HL-60 (cell line): ENCODE measurements around the gene AP2A2.

Experiments
- DNase-seq, 2 experiments: peaks; one replicate each; pipeline ENCODE4 v3.0.0-alpha.2; 2010 to 2020; ENCODE audit warnings: low read depth in 1 of 2, low spot score in 1 of 2
- H3K27ac ChIP-seq: fragments of 250-450 bp; sonication (Bioruptor Pico); replicated peaks from 2 replicates; pipeline ENCODE4 v1.5.1; 2020; ENCODE audit warnings: mild to moderate bottlenecking, moderate library complexity
- H3K27me3 ChIP-seq: fragments of 250-450 bp; sonication (Bioruptor Pico); 2 replicates; pipeline ENCODE4 v1.5.1; 2021; ENCODE audit warnings: mild to moderate bottlenecking, moderate library complexity; ENCODE audit not compliant: insufficient read depth, poor library complexity, severe bottlenecking
- H3K4me3 ChIP-seq: replicated peaks from 2 replicates; pipeline ENCODE4 v1.5.1; 2011; ENCODE audit warnings: mild to moderate bottlenecking, control low read depth, low read length; ENCODE audit not compliant: insufficient read depth
- GABPA ChIP-seq: IDR thresholded peaks from 2 replicates; pipeline ENCODE4 v1.6.1; 2012; ENCODE audit warnings: low read depth
- POLR2AphosphoS5 ChIP-seq: IDR thresholded peaks from 2 replicates; pipeline ENCODE4 v1.6.1; 2012; ENCODE audit warnings: low read depth
- SPI1 ChIP-seq: IDR thresholded peaks from 2 replicates; pipeline ENCODE4 v1.6.1; 2012; ENCODE audit warnings: low read depth, mild to moderate bottlenecking, borderline replicate concordance
- TF ChIP-seq, protein P1 (sequence below): IDR thresholded peaks from 2 replicates; pipeline ENCODE4 v1.6.1; 2012; ENCODE audit warnings: low read depth; ENCODE audit not compliant: insufficient replicate concordance
- TF ChIP-seq, protein P2 (sequence below): IDR thresholded peaks from one replicate; pipeline ENCODE4 v1.5.1; 2011; ENCODE audit warnings: low read length, control low read depth, inconsistent platforms; ENCODE audit not compliant: insufficient read depth

AP2A2 gene

DNA sequence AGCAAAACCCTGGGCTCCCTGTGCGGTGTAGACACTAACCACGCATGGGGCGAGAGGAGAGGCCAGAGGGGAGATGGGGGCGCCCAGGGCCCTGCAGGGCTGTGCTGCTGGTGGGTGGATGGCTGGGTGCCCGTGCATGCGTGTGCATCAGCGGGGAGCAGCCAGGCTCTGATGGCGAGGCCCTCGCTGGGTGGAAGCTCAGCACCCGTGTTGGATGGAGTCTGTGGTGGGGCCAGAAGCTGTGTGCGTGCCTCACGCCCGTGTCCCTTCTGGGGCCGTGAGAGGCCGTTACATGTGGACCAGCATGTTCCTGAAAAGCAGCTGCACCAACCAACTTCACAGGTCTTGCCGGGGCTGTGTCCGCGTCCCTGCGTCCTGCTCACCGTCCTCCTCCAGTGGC is 77.5 kb downstream of the AP2A2 start:
- DNase-seq, result no peak
- TF ChIP-seq, protein P1, sequence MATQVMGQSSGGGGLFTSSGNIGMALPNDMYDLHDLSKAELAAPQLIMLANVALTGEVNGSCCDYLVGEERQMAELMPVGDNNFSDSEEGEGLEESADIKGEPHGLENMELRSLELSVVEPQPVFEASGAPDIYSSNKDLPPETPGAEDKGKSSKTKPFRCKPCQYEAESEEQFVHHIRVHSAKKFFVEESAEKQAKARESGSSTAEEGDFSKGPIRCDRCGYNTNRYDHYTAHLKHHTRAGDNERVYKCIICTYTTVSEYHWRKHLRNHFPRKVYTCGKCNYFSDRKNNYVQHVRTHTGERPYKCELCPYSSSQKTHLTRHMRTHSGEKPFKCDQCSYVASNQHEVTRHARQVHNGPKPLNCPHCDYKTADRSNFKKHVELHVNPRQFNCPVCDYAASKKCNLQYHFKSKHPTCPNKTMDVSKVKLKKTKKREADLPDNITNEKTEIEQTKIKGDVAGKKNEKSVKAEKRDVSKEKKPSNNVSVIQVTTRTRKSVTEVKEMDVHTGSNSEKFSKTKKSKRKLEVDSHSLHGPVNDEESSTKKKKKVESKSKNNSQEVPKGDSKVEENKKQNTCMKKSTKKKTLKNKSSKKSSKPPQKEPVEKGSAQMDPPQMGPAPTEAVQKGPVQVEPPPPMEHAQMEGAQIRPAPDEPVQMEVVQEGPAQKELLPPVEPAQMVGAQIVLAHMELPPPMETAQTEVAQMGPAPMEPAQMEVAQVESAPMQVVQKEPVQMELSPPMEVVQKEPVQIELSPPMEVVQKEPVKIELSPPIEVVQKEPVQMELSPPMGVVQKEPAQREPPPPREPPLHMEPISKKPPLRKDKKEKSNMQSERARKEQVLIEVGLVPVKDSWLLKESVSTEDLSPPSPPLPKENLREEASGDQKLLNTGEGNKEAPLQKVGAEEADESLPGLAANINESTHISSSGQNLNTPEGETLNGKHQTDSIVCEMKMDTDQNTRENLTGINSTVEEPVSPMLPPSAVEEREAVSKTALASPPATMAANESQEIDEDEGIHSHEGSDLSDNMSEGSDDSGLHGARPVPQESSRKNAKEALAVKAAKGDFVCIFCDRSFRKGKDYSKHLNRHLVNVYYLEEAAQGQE, result no peak
- TF ChIP-seq GABPA (no peak), POLR2AphosphoS5 (no peak)
- H3K27me3 ChIP-seq, result no peaks in the 10 kb centered on the region
- H3K27ac ChIP-seq, result no peak overlapping the region
- no peak overlapping the region for H3K4me3 ChIP-seq

DNA sequence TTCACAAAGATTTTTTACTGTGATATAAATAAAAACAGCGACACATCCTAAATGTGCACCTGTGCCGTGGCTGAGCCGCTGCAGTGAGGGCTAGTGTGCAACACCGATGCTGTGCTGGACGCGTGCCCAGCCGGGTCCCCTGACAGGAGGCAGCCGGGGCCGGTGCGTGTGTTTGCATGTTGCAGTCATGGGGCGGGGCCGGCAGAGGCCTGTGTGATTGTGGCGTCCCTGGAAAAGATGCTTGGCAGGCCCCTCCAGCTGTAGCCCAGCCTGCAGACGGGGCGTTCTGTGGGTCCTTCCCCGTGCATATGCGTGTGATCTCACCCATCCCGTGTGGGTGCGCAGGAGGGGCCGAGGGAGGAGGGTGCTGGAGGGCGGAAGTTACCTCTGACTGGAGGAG is 80.3 kb downstream of the AP2A2 start:
- no peaks in the 10 kb centered on the region for H3K27me3 ChIP-seq
- no peak overlapping the region for H3K4me3 ChIP-seq
- TF ChIP-seq POLR2AphosphoS5, result no peak
- no peak for TF ChIP-seq SPI1
- TF ChIP-seq, protein P1, result no peak
- TF ChIP-seq, protein P2, sequence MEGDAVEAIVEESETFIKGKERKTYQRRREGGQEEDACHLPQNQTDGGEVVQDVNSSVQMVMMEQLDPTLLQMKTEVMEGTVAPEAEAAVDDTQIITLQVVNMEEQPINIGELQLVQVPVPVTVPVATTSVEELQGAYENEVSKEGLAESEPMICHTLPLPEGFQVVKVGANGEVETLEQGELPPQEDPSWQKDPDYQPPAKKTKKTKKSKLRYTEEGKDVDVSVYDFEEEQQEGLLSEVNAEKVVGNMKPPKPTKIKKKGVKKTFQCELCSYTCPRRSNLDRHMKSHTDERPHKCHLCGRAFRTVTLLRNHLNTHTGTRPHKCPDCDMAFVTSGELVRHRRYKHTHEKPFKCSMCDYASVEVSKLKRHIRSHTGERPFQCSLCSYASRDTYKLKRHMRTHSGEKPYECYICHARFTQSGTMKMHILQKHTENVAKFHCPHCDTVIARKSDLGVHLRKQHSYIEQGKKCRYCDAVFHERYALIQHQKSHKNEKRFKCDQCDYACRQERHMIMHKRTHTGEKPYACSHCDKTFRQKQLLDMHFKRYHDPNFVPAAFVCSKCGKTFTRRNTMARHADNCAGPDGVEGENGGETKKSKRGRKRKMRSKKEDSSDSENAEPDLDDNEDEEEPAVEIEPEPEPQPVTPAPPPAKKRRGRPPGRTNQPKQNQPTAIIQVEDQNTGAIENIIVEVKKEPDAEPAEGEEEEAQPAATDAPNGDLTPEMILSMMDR, result no peak
- TF ChIP-seq GABPA, result no peak
- no peak overlapping the region for H3K27ac ChIP-seq
- DNase-seq, result no peak

DNA sequence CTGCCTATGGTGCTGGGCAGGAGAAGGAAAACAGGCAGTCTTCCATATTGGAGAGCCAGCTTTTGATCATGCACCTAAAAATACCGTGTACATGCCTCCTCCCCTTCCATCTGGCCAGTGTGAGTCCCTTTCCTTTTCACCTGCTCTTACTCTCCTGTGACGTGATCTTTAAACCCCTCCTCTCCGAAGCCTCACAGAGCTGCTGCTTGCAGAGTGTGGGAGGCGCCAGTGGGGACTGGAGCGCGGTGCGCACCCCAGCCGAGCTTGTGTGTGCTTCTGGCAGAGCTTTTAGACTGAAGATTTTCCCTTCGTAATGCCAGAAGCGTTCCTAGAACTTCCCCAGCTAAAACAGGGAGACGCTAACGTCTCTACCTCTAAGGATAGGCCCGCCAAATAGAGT is 81.1 kb downstream of the AP2A2 start:
- TF ChIP-seq, protein P1, result no peak
- TF ChIP-seq GABPA (no peak), SPI1 (no peak), POLR2AphosphoS5 (no peak)
- TF ChIP-seq, protein P2, result no peak
- no peak for DNase-seq
- Histone ChIP-seq H3K27ac (no peak overlapping the region), H3K4me3 (no peak overlapping the region), H3K27me3 (no peaks in the 10 kb centered on the region)

DNA sequence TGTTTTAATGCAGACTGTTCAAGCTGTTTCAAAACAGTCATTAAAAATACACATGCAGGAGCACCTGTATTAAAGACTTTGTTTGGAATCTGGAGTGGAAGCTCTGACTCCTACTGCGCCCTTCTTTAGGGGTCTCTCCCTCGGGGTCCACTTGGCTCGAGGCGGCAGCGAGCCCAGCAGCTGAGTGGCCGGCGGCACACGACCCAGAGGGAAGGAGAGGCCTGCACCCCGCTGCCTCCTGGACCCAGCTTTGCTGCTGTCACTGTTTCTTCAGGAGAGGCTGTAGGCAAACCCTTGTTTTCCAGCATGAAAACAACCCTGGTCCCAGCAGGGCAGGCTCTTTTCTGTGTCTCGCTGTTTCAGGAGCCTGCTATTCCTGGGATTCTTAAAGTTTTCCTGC is 81.6 kb downstream of the AP2A2 start:
- no peak overlapping the region for H3K27ac ChIP-seq
- H3K4me3 ChIP-seq, result no peak overlapping the region
- DNase-seq, result no peak
- H3K27me3 ChIP-seq, result no peaks in the 10 kb centered on the region
- TF ChIP-seq, protein P2, result no peak
- TF ChIP-seq GABPA (no peak), SPI1 (no peak), POLR2AphosphoS5 (no peak)
- TF ChIP-seq, protein P1, result no peak
